Activated CD8-positive, alpha-beta T cell treated with anti-CD3 and anti-CD28 coated beads for 36 hours (primary cell): ENCODE results near the gene BICRAL. TPM values are rescaled to one million over a fixed set of nuclear protein-coding genes. Genes with fewer than 3 reads are reported as not detected.

ENCODE experiments used
- ATAC-seq: fragments of 200-7000 bp; cut with Tn5 transposase; one replicate; pipeline ENCODE4 v1.10.0; 2021; ENCODE audit warnings: mild to moderate bottlenecking, moderate library complexity
- CTCF ChIA-PET: fragments of 350-600 bp; sonication (Branson Sonifier 250); formaldehyde crosslinking; loops from one replicate; lab custom pipeline; 2021; ENCODE audit warnings: antibody characterized with exemption; lab: Charles Lee
- POLR2A ChIA-PET: fragments of 350-600 bp; sonication (Branson Sonifier 250); formaldehyde crosslinking; loops from one replicate; lab custom pipeline; 2021; ENCODE audit warnings: antibody characterized with exemption; lab: Charles Lee
- DNase-seq: peaks from one replicate; pipeline ENCODE4 v3.0.0-alpha.2; 2020
- H3K27ac Mint-ChIP-seq: one replicate; pipeline ENCODE4 v1.8.0; 2021; ENCODE audit warnings: mild to moderate bottlenecking, mixed read lengths
- H3K27me3 Mint-ChIP-seq: one replicate; pipeline ENCODE4 v1.8.0; 2021; ENCODE audit warnings: mixed read lengths
- H3K36me3 Mint-ChIP-seq: one replicate; pipeline ENCODE4 v1.8.0; 2021; ENCODE audit warnings: low read depth, mixed read lengths
- H3K4me1 Mint-ChIP-seq: one replicate; pipeline ENCODE4 v1.8.0; 2021; ENCODE audit warnings: low read depth, mixed read lengths
- H3K4me3 Mint-ChIP-seq: one replicate; pipeline ENCODE4 v1.8.0; 2021; ENCODE audit warnings: mild to moderate bottlenecking, moderate library complexity, mixed read lengths
- H3K9me3 Mint-ChIP-seq: one replicate; pipeline ENCODE4 v1.8.0; 2021; ENCODE audit warnings: mixed read lengths
- intact Hi-C: fragments of 100-400 bp; cut with micrococcal nuclease; formaldehyde crosslinking; loops from one replicate; pipeline ENCODE4 v1.10.0; 2022
- total RNA-seq, 2 experiments: library from RNA; stranded (reverse); gene quantifications; one replicate each; pipeline ENCODE4 v1.2.3, GENCODE V29; 2021
- TF ChIP-seq, protein P1 (sequence below): fragments of 200-600 bp; IDR thresholded peaks from one replicate; pipeline ENCODE4 v1.8.0; 2022; ENCODE audit warnings: antibody characterized with exemption, mild to moderate bottlenecking

BICRAL gene
- total RNA-seq, 2 experiments from 2014 or later: 9.7 to 9.8 TPM

GRCh38 chr6:42742116-42742894, 39.5 kb upstream of the BICRAL start:
- H3K4me3 Mint-ChIP-seq: no peak overlapping the region
- POLR2A ChIA-PET: interaction anchor here (0.6 to 10.2 kb wide), 4 partner anchors 15 to 919 kb away, joined by 3 to 119 read pairs (median 4); partner anchors contain the start of gene BICRAL
- peaks cover 13% of the 10 kb centered on the region for H3K36me3 Mint-ChIP-seq
- no peaks in the 10 kb centered on the region for H3K27me3 Mint-ChIP-seq
- intact Hi-C loops: loop anchor here (10.0 kb wide), 1 partner anchor 132 kb away; the partner anchor contains the start of gene RPL7L1
- H3K9me3 Mint-ChIP-seq: peaks cover 4% of the 10 kb centered on the region
- CTCF ChIA-PET: interaction anchor here (1.1 to 2.8 kb wide), 5 partner anchors 15 to 134 kb away, joined by 3 to 11 read pairs (median 5); no protein-coding TSS in a partner anchor
- peaks cover 11% of the 10 kb centered on the region for H3K4me1 Mint-ChIP-seq
- no peak overlapping the region for H3K27ac Mint-ChIP-seq
- DNase-seq: no peak
- ATAC-seq: no peak
- TF ChIP-seq, protein P1, sequence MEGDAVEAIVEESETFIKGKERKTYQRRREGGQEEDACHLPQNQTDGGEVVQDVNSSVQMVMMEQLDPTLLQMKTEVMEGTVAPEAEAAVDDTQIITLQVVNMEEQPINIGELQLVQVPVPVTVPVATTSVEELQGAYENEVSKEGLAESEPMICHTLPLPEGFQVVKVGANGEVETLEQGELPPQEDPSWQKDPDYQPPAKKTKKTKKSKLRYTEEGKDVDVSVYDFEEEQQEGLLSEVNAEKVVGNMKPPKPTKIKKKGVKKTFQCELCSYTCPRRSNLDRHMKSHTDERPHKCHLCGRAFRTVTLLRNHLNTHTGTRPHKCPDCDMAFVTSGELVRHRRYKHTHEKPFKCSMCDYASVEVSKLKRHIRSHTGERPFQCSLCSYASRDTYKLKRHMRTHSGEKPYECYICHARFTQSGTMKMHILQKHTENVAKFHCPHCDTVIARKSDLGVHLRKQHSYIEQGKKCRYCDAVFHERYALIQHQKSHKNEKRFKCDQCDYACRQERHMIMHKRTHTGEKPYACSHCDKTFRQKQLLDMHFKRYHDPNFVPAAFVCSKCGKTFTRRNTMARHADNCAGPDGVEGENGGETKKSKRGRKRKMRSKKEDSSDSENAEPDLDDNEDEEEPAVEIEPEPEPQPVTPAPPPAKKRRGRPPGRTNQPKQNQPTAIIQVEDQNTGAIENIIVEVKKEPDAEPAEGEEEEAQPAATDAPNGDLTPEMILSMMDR: no peak

GRCh38 chr6:42744351-42744893, 37.4 kb upstream of the BICRAL start:
- no peak for DNase-seq
- ChIA-PET POLR2A (interaction anchor here (0.6 to 10.2 kb wide), 9 partner anchors 17 to 792 kb away, joined by 3 to 119 read pairs (median 10); partner anchors contain the start of genes BICRAL, CNPY3 and RPL7L1), CTCF (interaction anchor here (0.6 to 1.0 kb wide), 3 partner anchors 18 to 197 kb away, joined by 3 to 4 read pairs (median 3); partner anchors contain the start of gene RPL7L1)
- TF ChIP-seq, protein P1: no peak
- ATAC-seq: no peak
- Mint-ChIP-seq H3K36me3 (peaks cover 20% of the 10 kb centered on the region), H3K9me3 (peaks cover 4% of the 10 kb centered on the region), H3K4me3 (peak overlapping the region; percentile 90), H3K4me1 (peaks cover 27% of the 10 kb centered on the region), H3K27ac (peak overlapping the region; percentile 100), H3K27me3 (no peaks in the 10 kb centered on the region)
- intact Hi-C loops: loop anchor here (10.0 kb wide), 1 partner anchor 130 kb away; the partner anchor contains the start of gene RPL7L1

GRCh38 chr6:42745083-42745639, 36.7 kb upstream of the BICRAL start:
- ChIA-PET CTCF (interaction anchor here (0.9 to 2.2 kb wide), 6 partner anchors 9 to 154 kb away, joined by 3 to 8 read pairs (median 4); partner anchors contain the start of gene RPL7L1), POLR2A (interaction anchor here (0.6 to 10.2 kb wide), 18 partner anchors 10 to 632 kb away, joined by 3 to 119 read pairs (median 4); partner anchors contain the start of genes BICRAL, CNPY3 and RPL7L1)
- peaks cover 20% of the 10 kb centered on the region for H3K36me3 Mint-ChIP-seq
- no peak for ATAC-seq
- H3K4me3 Mint-ChIP-seq: peak overlapping the region; percentile 90
- peaks cover 4% of the 10 kb centered on the region for H3K9me3 Mint-ChIP-seq
- DNase-seq: peak; percentile 55
- peaks cover 27% of the 10 kb centered on the region for H3K4me1 Mint-ChIP-seq
- intact Hi-C loops: loop anchor here (5.0 to 10.0 kb wide), 2 partner anchors 37 to 130 kb away; partner anchors contain the start of genes BICRAL and RPL7L1
- H3K27ac Mint-ChIP-seq: peak overlapping the region; percentile 100
- no peaks in the 10 kb centered on the region for H3K27me3 Mint-ChIP-seq
- TF ChIP-seq, protein P1: no peak

DNA sequence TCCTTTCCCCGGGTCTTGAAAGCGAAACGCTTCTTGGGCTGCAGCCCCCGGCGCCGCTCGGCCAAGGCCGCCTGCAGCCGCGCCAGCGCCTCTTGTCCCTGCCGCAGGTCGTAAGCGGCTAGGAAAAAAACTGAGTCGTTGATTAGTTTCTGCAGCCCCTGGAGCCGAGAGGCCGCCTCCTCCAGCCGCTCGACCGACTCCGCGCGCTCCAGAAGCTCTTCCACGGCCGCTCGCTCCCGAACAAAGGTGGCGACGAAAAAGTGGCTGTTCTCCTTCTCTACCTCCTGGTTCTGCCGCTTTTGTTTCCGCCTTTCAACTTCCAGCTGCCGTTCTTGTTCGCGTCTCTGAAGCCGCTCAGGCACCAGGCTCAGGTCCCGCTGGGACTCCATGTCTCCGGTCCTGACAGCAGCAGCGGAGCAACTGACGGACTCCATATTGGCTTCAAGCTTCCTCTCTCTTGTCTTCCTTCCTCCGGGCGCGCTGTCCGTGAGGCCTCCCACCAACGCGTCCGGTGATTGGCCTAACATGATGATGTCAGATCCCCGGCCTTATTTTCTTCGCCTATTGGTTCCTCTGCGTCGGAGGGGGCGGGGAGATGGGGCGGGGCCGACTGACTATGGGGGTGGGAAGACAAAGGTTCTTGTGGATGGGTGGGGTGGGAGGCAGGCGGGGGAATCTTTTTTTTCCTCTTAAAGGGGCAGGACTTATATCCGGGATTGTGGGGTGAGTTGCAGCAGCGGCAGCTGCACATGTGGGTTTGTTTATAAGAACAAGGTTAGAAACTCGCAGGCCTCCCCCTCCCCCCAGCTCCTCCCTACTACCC, 36.0 kb upstream of the BICRAL start, which contains the start of gene TBCC:
TSS of gene TBCC (minus strand) at position 464 of the 823 bp plus-strand sequence. CDS start at position 434, 30 bp downstream.
- peaks cover 20% of the 10 kb centered on the region for H3K36me3 Mint-ChIP-seq
- no peaks in the 10 kb centered on the region for H3K27me3 Mint-ChIP-seq
- peak; percentile 97 for DNase-seq
- TF ChIP-seq, protein P1: no peak
- intact Hi-C loops: loop anchor here (2.0 to 10.0 kb wide), 3 partner anchors 25 to 129 kb away; partner anchors contain the start of genes BICRAL and RPL7L1
- H3K4me1 Mint-ChIP-seq: peaks cover 27% of the 10 kb centered on the region
- ChIA-PET POLR2A (interaction anchor here (0.6 to 10.2 kb wide), 23 partner anchors 10 to 633 kb away, joined by 3 to 119 read pairs (median 4); partner anchors contain the start of genes BICRAL, RPL7L1 and UBR2), CTCF (interaction anchor here (0.9 to 2.2 kb wide), 6 partner anchors 10 to 153 kb away, joined by 3 to 8 read pairs (median 4); no protein-coding TSS in a partner anchor)
- peak; percentile 79 for ATAC-seq
- H3K4me3 Mint-ChIP-seq: peak within 1 kb of the TSS; percentile 90
- H3K9me3 Mint-ChIP-seq: peaks cover 4% of the 10 kb centered on the region
- peak within 1 kb of the TSS; percentile 100 for H3K27ac Mint-ChIP-seq
